HCT116 (cell line): ENCODE data around the gene ATXN2. TPM values are rescaled to one million over a fixed set of nuclear protein-coding genes. Genes with fewer than 3 reads are reported as not detected.

Source experiments
- ATAC-seq: fragments of 200-7000 bp; cut with Tn5 transposase; 2 replicates; pipeline ENCODE4 v1.9.1; 2020; ENCODE audit warnings: mild to moderate bottlenecking, moderate library complexity
- BruUV-seq: library from RNA; stranded (reverse); fragments of 400-500 nt; replicated peaks from 2 replicates; lab custom pipeline; 2021; lab: Mats Ljungman, UMichigan
- CTCF ChIA-PET: fragments of 300-600 bp; sonication (Branson Sonifier 250); formaldehyde crosslinking; loops from one replicate; lab custom pipeline; 2021; ENCODE audit warnings: antibody characterized with exemption; lab: Charles Lee
- POLR2A ChIA-PET: fragments of 300-600, 350-600 bp; sonication (Branson Sonifier 250); formaldehyde crosslinking; loops from one replicate; lab custom pipeline; 2021; ENCODE audit warnings: antibody characterized with exemption; lab: Charles Lee
- RAD21 ChIA-PET, 2 experiments: fragments of 300-600 bp; sonication (Branson Sonifier 250); formaldehyde crosslinking; loops; one replicate each; lab custom pipeline; 2023; ENCODE audit warnings: low total read pairs in 2 of 2; ENCODE audit not compliant: uncharacterized antibody in 2 of 2, unreplicated experiment in 2 of 2, low non-redundant PET in 1 of 2; lab: Charles Lee
- DNase-seq: peaks from one replicate; pipeline ENCODE4 v3.0.0-alpha.2; 2010; ENCODE audit warnings: low read depth, low spot score
- H2AFZ ChIP-seq: fragments of 200-600 bp; shearing (Covaris generic), sonication (generic); 2 replicates; pipeline ENCODE4 v1.6.1; 2017; ENCODE audit warnings: low read depth, mixed run types, mixed read lengths, antibody characterized with exemption, low read length; ENCODE audit not compliant: poor library complexity, severe bottlenecking
- H3K27ac ChIP-seq: 2 replicates; pipeline ENCODE4 v1.5.1; 2012; ENCODE audit warnings: low read depth, low read length
- H3K27me3 ChIP-seq: fragments of 200-600 bp; sonication (generic); 2 replicates; pipeline ENCODE4 v1.6.1; 2016; ENCODE audit warnings: mixed run types, low read length, mixed read lengths; ENCODE audit not compliant: insufficient read depth
- H3K36me3 ChIP-seq, 2 experiments: fragments of 200-500 bp in 1 of 2; fragments of 200-600 bp in 1 of 2; sonication (Bioruptor generic) in 1 of 2; sonication (generic) in 1 of 2; 2 replicates each; pipeline versions ENCODE4 v1.5.1 to v1.6.1; 2014 to 2016; ENCODE audit warnings: low read length in 2 of 2, inconsistent platforms in 1 of 2, mixed read lengths in 1 of 2, mixed run types in 1 of 2; ENCODE audit not compliant: insufficient read depth in 2 of 2, control insufficient read depth in 1 of 2
- H3K4me1 ChIP-seq, 2 experiments: fragments of 200-600 bp in 1 of 2; sonication (generic) in 1 of 2; 2 replicates each; pipeline versions ENCODE4 v1.5.1 to v1.6.1; 2012 to 2017; ENCODE audit warnings: low read length in 2 of 2, inconsistent platforms in 1 of 2, mild to moderate bottlenecking in 1 of 2, mixed read lengths in 1 of 2, mixed run types in 1 of 2, moderate library complexity in 1 of 2; ENCODE audit not compliant: insufficient read depth in 2 of 2, control insufficient read depth in 1 of 2
- H3K4me2 ChIP-seq: fragments of 200-600 bp; sonication (generic); 2 replicates; pipeline ENCODE4 v1.6.1; 2017; ENCODE audit warnings: mixed run types, low read length, mixed read lengths
- H3K4me3 ChIP-seq, 2 experiments: fragments of 200-600 bp in 1 of 2; sonication (generic) in 1 of 2; replicated peaks in 1 of 2; 2 replicates each; pipeline ENCODE4 v1.5.1; 2011 to 2016; ENCODE audit warnings: low read length in 2 of 2, control low read depth in 1 of 2, low read depth in 1 of 2, mild to moderate bottlenecking in 1 of 2, mixed read lengths in 1 of 2, mixed run types in 1 of 2
- H3K79me2 ChIP-seq: fragments of 200-600 bp; sonication (generic); 2 replicates; pipeline ENCODE4 v1.6.1; 2017; ENCODE audit warnings: mild to moderate bottlenecking, mixed run types, low read length, moderate library complexity, mixed read lengths; ENCODE audit not compliant: insufficient read depth
- H3K9ac ChIP-seq: fragments of 200-600 bp; sonication (generic); 2 replicates; pipeline ENCODE4 v1.6.1; 2016; ENCODE audit warnings: low read length, mixed read lengths
- H3K9me2 ChIP-seq: fragments of 200-600 bp; sonication (generic), shearing (Covaris generic); 2 replicates; pipeline ENCODE4 v1.6.1; 2017; ENCODE audit warnings: mixed run types, mild to moderate bottlenecking, moderate library complexity; ENCODE audit not compliant: insufficient read depth
- H3K9me3 ChIP-seq, 2 experiments: fragments of 200-500 bp in 1 of 2; fragments of 200-600 bp in 1 of 2; sonication (Bioruptor generic) in 1 of 2; sonication (generic) in 1 of 2; 2 replicates each; pipeline ENCODE4 v1.6.1; 2014 to 2017; ENCODE audit warnings: low read length in 2 of 2, mixed read lengths in 2 of 2, inconsistent platforms in 1 of 2, low read depth in 1 of 2, mild to moderate bottlenecking in 1 of 2, mixed run types in 1 of 2, moderate library complexity in 1 of 2; ENCODE audit not compliant: control insufficient read depth in 1 of 2, insufficient read depth in 1 of 2
- H4K20me1 ChIP-seq: fragments of 200-600 bp; sonication (generic), shearing (Covaris generic); 2 replicates; pipeline ENCODE4 v1.6.1; 2017; ENCODE audit warnings: mixed run types, mild to moderate bottlenecking, moderate library complexity; ENCODE audit not compliant: insufficient read depth
- CEBPB ChIP-seq: IDR thresholded peaks from 2 replicates; pipeline ENCODE4 v1.6.1; 2012; ENCODE audit warnings: low read depth
- CTCF ChIP-seq, 3 experiments: fragments of 200-600 bp in 1 of 3; sonication (generic) in 1 of 3; IDR thresholded peaks in 2 of 3; conservative IDR thresholded peaks in 1 of 3; 2 replicates each; pipeline ENCODE4 v1.5.1; 2012 to 2017; ENCODE audit warnings: low read depth in 2 of 3, low read length in 2 of 3, antibody characterized with exemption in 1 of 3, borderline replicate concordance in 1 of 3, control low read depth in 1 of 3, mild to moderate bottlenecking in 1 of 3, mixed read lengths in 1 of 3, mixed run types in 1 of 3, moderate library complexity in 1 of 3; ENCODE audit not compliant: insufficient read depth in 1 of 3
- EGR1 ChIP-seq: IDR thresholded peaks from 2 replicates; pipeline ENCODE4 v1.6.1; 2012; ENCODE audit warnings: low read depth
- EZH2 ChIP-seq: fragments of 200-600 bp; sonication (generic); IDR thresholded peaks from 2 replicates; pipeline ENCODE4 v1.6.1; 2017; ENCODE audit warnings: antibody characterized with exemption, mixed run types
- RAD21 ChIP-seq: IDR thresholded peaks from 2 replicates; pipeline ENCODE4 v1.6.1; 2012; ENCODE audit warnings: low read depth, mild to moderate bottlenecking
- REST ChIP-seq: IDR thresholded peaks from 2 replicates; pipeline ENCODE4 v1.6.1; 2012; ENCODE audit warnings: low read depth
- SP1 ChIP-seq: IDR thresholded peaks from 2 replicates; pipeline ENCODE4 v1.6.1; 2012; ENCODE audit warnings: low read depth
- YY1 ChIP-seq: IDR thresholded peaks from 2 replicates; pipeline ENCODE4 v1.6.1; 2011; ENCODE audit warnings: low read length, low read depth, moderate library complexity, mild to moderate bottlenecking; ENCODE audit not compliant: insufficient replicate concordance; ENCODE audit errors: extremely low read depth
- ZBTB33 ChIP-seq: IDR thresholded peaks from 2 replicates; pipeline ENCODE4 v1.6.1; 2011; ENCODE audit warnings: mild to moderate bottlenecking, low read length, moderate library complexity; ENCODE audit not compliant: insufficient replicate concordance; ENCODE audit errors: extremely low read depth
- intact Hi-C: fragments of 100-400 bp; cut with micrococcal nuclease; formaldehyde crosslinking; loops from 2 replicates; pipeline ENCODE4 v1.10.0; 2022
- total RNA-seq: library from RNA; stranded (reverse); gene quantifications from one replicate; pipeline ENCODE4 v1.2.1, GENCODE V29; 2021; ENCODE audit not compliant: unreplicated experiment

The ATXN2 gene
- total RNA-seq, 1 experiment from 2014 or later, result 72.7 TPM

GRCh38 chr12:111616177-111616623 is 17.1 kb upstream of the ATXN2 start:
- Histone ChIP-seq H3K4me2 (no peak overlapping the region), H3K36me3 (no peaks in the 10 kb centered on the region), H3K4me1 (no peaks in the 10 kb centered on the region), H4K20me1 (no peaks in the 10 kb centered on the region), H3K9ac (no peak overlapping the region), H3K9me3 (no peaks in the 10 kb centered on the region), H3K27me3 (no peaks in the 10 kb centered on the region), H3K4me3 (no peak overlapping the region), H3K79me2 (no peaks in the 10 kb centered on the region), H2AFZ (no peak overlapping the region), H3K9me2 (no peaks in the 10 kb centered on the region), H3K27ac (no peak overlapping the region)
- RAD21 ChIA-PET, result no interaction called here
- POLR2A ChIA-PET, result no interaction called here
- BruUV-seq, result no TSS peak
- DNase-seq (no peak), ATAC-seq (no peak)
- TF ChIP-seq REST (no peak), EZH2 (no peak), SP1 (no peak), RAD21 (no peak), CEBPB (no peak), EGR1 (no peak), YY1 (no peak)
- intact Hi-C loops, result no loop called here
- CTCF ChIA-PET, result no interaction called here

GRCh38 chr12:111607239-111607638 is 8.1 kb upstream of the ATXN2 start:
- Histone ChIP-seq H3K27ac (no peak overlapping the region), H3K4me3 (no peak overlapping the region), H3K36me3 (no peaks in the 10 kb centered on the region), H3K9ac (no peak overlapping the region), H3K27me3 (no peaks in the 10 kb centered on the region), H3K4me1 (no peaks in the 10 kb centered on the region), H2AFZ (no peak overlapping the region), H3K9me3 (no peaks in the 10 kb centered on the region), H3K4me2 (no peak overlapping the region), H3K79me2 (no peaks in the 10 kb centered on the region), H4K20me1 (no peaks in the 10 kb centered on the region), H3K9me2 (no peaks in the 10 kb centered on the region)
- BruUV-seq, result no TSS peak
- ChIA-PET RAD21 (no interaction called here), CTCF (no interaction called here), POLR2A (no interaction called here)
- DNase-seq, result no peak
- intact Hi-C loops, result no loop called here
- peak; percentile 68 for ATAC-seq
- TF ChIP-seq ZBTB33 (no peak), CTCF (IDR thresholded peaks at IDR 0.05 in 2 of 3, conservative IDR thresholded peaks at IDR 0.05 in 1 of 3; ENCODE audit: borderline replicate concordance in 1 of 3, insufficient read depth in 1 of 3, low read depth in 2 of 3, low read length in 2 of 3) (peak in 2 of 3 experiments; percentile 17 to 19; a peak in 2 of 6 replicates), EZH2 (no peak), RAD21 (peak; percentile 2; the same call in 1 of the 2 replicates)
